MV-4-11 (cell line): ENCODE measurements around the gene COL9A1.

Experiments used
- DNase-seq: peaks from one replicate; lab custom pipeline; 2025; lab: John Stamatoyannopoulos, UW

The COL9A1 gene

DNA sequence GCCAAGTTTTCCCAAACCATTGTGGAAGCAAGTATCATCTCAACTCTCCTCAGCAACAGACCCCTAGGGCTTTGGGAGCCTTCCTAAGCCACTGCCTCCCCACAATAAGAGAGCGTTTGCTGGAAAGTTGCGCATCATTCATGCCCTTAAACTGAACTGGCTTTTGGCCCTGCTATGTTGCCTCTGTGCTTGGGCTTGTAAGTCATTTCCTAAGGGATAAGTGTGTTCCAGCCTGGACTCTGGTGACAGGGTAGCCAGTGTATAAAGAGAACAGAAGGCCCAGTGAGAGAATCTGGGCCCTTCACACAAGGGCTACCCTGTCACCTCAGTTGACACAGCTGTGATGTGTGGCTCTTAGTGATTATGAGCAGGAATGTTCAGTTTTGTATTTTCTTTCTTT is 77.8 kb downstream of the COL9A1 start:
- DNase-seq = no peak

GRCh38 chr6:70222439-70222749 is 80.5 kb downstream of the COL9A1 start:
- DNase-seq = no peak

- no peak for DNase-seq
These were observed 81.0 kb downstream of the COL9A1 start for GRCh38 chr6:70221715-70222438.

- DNase-seq = no peak
These were observed 81.7 kb downstream of the COL9A1 start for GRCh38 chr6:70221025-70221714.

DNA sequence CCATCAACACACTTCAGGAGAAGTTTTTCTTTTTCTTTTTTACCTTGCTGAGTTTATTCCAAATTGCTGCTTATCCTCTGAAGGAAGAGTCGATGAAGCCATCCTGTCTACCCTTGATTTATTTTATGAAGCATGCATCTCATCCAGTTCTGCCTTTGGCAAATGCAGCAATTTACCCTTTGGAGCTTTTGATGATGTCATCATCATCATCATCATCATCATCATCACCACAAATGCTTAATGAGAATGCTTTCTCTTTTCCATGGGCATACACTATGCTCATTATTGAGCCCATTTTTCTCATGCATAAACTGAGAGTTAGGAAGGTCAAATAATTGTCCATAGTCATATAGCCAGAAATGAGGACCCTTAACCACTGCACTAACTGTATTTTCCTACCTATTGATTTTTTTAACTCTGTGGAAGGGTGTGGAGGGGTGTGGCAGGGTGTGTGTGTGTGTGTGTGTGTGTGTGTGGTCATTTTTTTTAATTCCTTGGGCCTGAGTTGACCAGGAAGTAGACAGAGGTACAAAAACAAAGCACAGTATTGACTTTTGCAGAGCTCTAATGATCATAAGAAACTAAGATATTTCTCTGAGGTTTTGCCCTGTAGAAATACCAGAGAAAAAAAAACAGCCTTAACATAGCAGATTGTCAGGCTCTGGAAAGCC is 82.8 kb downstream of the COL9A1 start:
- no peak for DNase-seq

DNA sequence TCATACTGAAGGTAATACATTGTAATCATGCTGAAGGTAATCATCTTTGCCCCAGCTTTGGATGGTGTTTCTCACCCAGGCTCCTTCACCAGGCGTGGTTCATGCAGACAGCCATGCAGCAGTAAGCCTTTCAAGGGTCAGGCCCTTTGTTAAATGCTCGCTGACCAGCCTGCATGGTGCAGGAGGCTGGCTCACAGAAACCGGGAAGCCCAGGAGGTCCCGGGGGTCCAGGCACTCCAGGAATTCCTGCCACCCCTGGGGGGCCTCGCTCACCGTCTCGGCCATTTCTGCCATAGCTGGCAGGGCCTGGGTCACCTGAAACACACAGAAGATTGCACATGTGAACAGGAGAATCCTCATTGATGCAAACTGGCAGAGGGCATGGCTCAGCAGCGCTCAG is 86.1 kb downstream of the COL9A1 start:
- DNase-seq = no peak

GRCh38 chr6:70215460-70216108 is 87.3 kb downstream of the COL9A1 start:
- no peak for DNase-seq

GRCh38 chr6:70210462-70210861 is 92.4 kb downstream of the COL9A1 start:
- no peak for DNase-seq

- no peak for DNase-seq
These were observed 94.6 kb downstream of the COL9A1 start for GRCh38 chr6:70208235-70208790.

- no peak for DNase-seq
These were observed 104.1 kb downstream of the COL9A1 start for GRCh38 chr6:70198785-70199184.

- no peak for DNase-seq
These were observed 106.4 kb downstream of the COL9A1 start for GRCh38 chr6:70196531-70196930.

GRCh38 chr6:70194421-70194820 is 108.5 kb downstream of the COL9A1 start:
- no peak for DNase-seq

- no peak for DNase-seq
These were observed 114.7 kb downstream of the COL9A1 start for GRCh38 chr6:70188202-70188601.

GRCh38 chr6:70186461-70186860 is 116.4 kb downstream of the COL9A1 start:
- DNase-seq = no peak

DNA sequence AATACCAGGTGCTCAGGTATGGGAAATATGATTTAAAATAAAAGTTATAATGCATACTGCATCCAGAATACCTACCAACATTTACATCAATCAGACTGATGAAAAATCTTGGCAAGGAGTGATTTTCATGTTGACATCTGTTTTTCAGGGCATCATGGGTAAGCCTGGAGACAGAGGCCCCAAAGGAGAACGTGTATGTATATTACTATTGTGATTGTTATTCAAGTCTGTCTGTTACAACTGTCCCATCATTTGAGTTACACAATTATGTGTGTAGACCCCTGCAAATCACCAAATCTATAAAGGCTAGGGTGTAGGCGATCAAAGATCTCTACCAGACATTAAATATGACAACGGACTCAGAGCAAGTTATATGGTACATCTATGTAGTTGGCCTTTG is 118.2 kb downstream of the COL9A1 start:
- no peak for DNase-seq

DNA sequence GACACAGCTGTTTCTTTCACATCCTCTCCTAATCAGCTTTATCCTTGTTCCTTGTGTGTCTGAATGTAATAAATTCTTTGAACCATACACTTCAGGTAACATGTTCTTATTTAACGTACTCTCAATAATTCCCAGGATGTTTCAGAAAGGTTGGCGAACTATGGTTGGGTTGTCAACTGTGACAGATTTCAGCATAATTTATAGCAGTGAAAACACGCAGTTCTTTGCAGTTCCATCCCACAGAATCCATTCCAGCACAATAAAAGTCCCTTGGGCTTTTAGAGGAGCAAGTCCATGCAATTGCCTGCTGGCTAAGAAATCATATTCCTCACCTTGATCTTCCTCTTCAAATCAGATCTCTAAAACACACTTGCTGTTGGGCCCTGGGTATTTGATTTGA is 119.3 kb downstream of the COL9A1 start:
- no peak for DNase-seq

- DNase-seq = no peak
These were observed 121.8 kb downstream of the COL9A1 start for GRCh38 chr6:70180901-70181599.

DNA sequence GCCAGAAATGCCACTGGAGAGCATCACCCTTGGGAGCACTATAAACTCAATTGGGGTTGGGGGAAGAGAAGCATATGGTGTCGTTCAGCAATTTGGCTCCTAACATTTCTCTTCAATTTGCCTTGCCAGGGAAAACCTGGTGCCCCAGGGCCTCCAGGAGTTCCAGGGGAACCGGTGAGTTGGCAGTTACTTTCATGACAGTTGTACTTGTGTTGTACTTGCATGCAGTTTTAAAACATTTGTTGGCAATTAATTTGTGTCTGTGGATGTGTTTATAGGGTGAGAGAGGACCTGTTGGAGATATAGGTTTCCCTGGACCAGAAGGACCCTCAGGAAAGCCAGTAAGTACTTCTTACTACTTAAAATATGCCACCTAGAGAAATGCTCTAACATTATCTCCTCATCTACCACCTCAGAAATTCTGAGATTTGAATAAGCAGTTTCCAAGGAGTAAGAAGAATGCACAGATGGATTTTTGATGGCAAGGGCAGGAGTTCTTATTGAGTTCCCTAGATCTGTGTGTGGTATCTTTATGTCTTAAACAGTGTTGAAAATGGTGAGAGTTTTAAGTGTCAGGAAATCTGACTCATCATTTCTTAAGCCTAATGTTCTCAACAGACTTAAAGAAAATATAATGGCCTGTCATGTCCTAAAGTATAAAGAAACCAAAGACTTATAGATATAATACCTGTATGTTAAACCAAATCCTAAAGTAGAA is 122.5 kb downstream of the COL9A1 start:
- no peak for DNase-seq

- DNase-seq = no peak
These were observed 125.9 kb downstream of the COL9A1 start for GRCh38 chr6:70176842-70177550.

DNA sequence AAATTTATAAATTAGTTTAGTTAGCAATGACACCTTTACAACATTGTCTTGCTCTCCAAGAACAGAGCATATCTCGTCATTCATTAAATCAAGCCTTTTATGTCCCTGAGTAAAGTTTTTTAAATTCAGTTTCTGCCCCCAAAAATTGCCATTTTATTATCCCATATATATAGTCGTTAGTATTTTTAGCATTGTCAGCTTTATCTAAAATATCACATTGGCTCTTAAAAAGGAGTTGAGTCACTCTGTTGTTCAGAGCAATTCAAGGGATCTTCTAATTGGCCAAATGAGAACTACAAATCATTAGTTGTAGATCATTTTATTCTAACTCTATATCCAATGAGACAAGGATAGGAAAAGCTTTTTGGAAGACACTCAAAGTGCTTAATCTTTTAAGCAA is 127.1 kb downstream of the COL9A1 start:
- DNase-seq = no peak

DNA sequence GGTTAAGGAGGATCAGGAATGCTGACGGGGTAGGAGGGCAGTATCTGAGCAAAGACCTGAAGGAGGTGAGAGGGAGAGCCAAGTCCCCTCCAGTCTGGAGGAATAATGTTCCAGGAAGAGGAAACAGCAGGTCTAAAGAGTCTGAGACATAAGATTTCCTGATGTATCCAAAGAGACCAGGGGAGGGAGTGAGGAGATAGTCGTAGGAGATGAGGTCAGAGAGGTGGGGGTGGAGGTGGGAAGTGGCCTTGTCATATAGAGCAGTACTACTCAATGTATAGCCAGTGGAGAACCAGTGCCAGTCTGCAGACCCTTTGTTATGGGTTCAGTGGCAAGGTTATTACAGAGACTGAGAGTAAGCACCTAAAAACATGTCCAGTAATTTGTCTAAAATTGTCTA is 130.6 kb downstream of the COL9A1 start:
- DNase-seq = no peak
